Fibroblast of mammary gland (primary cell): Measurements from ENCODE around the gene BTRC.

Source experiments
- DNase-seq: peaks from one replicate; pipeline ENCODE4 v3.0.0-alpha.2; 2010; ENCODE audit warnings: low read depth
- H3K4me3 ChIP-seq: 2 replicates; pipeline ENCODE4 v1.5.1; 2011; ENCODE audit warnings: low read depth, mild to moderate bottlenecking, low read length, moderate library complexity; ENCODE audit not compliant: control insufficient read depth
- TF ChIP-seq, protein P1 (sequence below): conservative IDR thresholded peaks from 2 replicates; pipeline ENCODE4 v1.5.1; 2011; ENCODE audit warnings: low read depth, low read length, inconsistent platforms; ENCODE audit not compliant: control insufficient read depth, insufficient read depth

The BTRC gene

DNA sequence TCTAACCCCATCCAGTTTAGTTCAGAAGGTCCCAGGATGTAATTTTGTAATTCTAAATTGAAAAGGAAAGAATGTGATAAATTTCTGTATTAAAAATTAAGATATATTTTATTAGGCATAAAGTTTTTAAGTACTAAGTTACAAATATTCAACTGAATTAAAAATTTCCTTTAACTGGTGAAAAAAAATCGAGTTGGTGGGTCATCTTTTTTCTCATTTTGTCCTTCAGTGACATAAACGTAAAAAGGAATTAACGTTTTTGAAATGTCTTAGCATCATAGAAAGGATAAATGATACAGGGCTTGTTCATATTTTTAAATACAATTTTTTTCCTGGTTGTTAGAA is 88.5 kb downstream of the BTRC start:
- H3K4me3 ChIP-seq, result no peak overlapping the region
- TF ChIP-seq, protein P1, sequence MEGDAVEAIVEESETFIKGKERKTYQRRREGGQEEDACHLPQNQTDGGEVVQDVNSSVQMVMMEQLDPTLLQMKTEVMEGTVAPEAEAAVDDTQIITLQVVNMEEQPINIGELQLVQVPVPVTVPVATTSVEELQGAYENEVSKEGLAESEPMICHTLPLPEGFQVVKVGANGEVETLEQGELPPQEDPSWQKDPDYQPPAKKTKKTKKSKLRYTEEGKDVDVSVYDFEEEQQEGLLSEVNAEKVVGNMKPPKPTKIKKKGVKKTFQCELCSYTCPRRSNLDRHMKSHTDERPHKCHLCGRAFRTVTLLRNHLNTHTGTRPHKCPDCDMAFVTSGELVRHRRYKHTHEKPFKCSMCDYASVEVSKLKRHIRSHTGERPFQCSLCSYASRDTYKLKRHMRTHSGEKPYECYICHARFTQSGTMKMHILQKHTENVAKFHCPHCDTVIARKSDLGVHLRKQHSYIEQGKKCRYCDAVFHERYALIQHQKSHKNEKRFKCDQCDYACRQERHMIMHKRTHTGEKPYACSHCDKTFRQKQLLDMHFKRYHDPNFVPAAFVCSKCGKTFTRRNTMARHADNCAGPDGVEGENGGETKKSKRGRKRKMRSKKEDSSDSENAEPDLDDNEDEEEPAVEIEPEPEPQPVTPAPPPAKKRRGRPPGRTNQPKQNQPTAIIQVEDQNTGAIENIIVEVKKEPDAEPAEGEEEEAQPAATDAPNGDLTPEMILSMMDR, result no peak
- DNase-seq, result no peak

DNA sequence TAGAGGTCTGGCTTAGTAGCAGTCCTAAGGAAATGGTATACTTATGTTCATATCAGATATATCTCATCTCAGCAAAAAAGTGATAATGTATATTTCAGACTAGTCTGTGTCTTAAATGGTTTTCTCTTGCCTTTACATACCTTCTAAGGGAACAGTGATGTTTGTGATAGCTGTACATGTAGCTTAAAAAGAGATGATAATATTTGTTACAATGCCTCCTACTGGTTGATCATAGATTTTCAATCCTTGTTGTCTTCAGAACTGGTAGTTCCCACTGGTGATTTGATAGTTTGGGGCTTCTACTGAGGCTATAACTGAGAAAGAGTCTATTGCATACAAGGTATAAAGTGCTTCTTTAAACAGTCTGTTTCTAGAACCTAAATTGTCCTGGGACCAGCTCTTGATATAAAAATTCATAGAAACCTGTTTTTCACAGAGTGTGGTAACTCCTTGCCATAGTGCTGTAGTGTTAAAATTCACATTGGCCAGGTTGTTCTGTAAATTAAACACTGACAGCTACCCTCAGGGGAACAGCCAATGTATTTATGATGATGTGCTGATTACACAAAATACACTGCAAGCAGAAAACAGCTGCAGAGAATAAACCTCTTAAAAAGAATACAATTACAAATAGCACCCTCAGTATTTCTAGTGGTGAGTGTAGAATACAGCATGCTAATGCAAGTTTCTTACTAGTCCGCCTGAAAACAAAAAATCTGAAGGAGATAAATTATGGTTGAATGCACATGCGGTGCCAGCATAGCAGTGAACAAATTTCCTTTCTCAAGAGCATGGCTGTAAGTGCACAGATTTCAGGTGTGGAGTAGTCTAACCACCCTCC is 90.3 kb downstream of the BTRC start:
- no peak overlapping the region for H3K4me3 ChIP-seq
- DNase-seq, result peak; percentile 31
- TF ChIP-seq, protein P1, result peak; percentile 40

DNA sequence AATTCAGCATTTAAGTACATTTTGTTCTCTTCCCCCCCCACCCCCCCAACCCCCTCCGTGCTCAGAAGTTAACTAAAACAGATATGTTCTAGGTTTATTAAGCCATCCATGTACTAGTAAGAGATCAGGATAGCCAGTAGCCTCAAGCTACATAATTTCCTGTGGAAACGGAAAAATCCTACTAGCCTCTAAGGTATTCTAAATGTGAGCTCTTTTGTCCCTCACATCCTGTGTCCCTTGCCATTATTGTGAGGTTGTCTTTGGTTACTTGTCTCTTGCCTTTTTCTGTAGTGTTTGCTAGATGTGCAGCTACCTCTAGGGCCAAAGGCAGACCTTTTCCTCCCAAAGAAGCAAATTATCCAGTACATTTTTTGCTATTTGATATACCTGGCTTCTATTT is 92.1 kb downstream of the BTRC start:
- no peak for DNase-seq
- TF ChIP-seq, protein P1, result no peak
- H3K4me3 ChIP-seq, result no peak overlapping the region

DNA sequence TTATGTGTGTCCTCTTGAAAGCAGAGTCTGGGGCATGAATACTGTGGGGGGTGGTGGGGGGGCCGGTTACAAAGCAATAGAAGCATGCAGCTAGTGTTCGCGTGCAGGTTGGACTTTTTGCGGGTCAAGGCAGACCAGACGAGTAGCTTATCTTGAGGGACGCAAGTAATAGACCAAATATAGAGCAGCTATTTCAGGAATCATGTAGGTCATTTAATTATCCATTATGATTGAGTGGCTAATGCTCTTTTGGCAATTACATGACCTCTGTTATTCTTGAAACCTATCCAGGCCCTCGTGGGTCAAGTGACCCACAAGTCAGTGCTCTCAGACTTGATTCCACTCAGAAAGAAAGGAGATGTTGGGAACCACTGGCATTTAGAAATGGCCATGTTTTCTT is 93.0 kb downstream of the BTRC start:
- no peak overlapping the region for H3K4me3 ChIP-seq
- TF ChIP-seq, protein P1, result no peak
- DNase-seq, result no peak

DNA sequence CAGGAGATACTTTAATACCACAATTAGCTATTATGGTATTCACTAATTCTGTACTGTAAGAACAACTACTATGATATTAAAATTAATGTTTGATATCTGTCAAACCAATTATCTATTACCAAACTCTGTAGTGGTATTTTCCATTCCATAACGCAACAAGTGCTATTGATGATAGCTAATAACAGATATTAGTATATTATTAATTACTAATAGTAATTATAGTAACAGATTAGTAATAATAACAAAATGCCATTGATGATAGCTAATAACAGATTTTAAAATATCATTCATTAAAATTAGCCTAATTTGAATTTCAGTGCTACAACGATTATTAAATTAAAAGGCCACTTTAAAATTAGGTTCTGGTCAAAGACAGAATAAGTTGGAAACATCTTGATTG is 93.5 kb downstream of the BTRC start:
- TF ChIP-seq, protein P1, result no peak
- H3K4me3 ChIP-seq, result no peak overlapping the region
- no peak for DNase-seq

DNA sequence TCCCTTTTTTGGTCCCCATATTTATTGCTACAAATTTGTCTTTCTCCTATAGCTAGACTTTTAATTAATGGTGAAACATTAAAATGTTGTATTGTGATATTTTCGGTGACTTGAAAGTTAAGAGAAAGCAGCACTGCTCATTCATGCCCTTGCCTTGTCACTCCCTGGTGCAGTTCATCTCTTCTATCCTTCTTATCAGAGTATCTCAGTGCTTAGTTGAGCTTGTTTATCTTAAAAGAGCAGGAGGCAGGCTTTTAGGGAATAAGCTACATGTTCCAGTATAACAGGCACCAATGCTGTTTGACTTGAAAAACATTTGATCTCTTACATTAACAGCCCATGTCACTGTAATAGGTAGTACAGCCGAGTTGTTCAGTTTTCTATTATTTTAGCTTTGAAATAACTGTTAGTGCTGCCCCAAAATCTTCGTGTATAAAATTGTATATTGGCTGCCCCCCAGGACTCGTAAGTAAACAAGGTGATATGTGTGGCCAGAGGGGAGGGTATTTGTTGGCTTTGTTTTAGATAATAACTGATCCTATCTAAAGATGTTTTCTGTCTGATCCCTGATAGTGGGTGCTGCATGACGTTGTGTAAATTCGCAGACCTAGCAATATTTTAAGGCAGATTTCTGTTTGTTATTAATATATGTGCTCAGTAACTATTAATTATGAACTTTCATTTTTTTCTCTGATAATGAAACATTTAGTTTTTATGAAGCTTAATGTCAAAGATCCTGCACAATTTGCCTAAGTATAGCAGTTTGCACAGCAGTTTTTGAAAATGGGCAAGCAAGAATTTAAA is 96.5 kb downstream of the BTRC start:
- TF ChIP-seq, protein P1, result no peak
- no peak for DNase-seq
- H3K4me3 ChIP-seq, result no peak overlapping the region

DNA sequence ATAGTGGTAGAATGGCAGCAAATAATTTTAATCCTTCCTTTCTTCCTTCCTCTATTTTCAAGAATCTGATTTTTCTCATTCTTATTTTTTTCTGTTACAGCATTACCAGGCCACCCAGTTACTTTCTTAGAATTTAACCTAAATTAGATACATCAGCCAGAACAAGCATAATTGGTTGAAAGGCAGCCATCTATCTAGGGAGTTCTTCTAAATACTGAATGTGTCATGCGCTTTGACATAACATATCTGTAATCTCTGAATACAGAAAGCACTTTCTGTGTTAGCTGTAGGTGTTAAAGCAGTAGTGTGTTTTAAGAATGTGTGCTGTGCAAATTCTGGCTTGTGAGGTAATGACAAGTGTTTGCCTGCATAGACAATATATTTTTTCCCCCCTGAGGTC is 97.3 kb downstream of the BTRC start:
- TF ChIP-seq, protein P1, result no peak
- DNase-seq, result no peak
- no peak overlapping the region for H3K4me3 ChIP-seq
